HepG2 (cell line): ENCODE measurements around the gene CORO1C. TPM values are rescaled to one million over a fixed set of nuclear protein-coding genes. Genes with fewer than 3 reads are reported as not detected.

Experiments used
- ADNP ChIP-seq: sonication (generic); formaldehyde crosslinking; IDR thresholded peaks from 2 replicates; pipeline ENCODE4 v1.4.0; 2020; ENCODE audit warnings: missing genetic modification reagents
- ATRX ChIP-seq: sonication (generic); formaldehyde crosslinking; IDR thresholded peaks from 2 replicates; pipeline ENCODE4 v1.4.0; 2020; ENCODE audit warnings: missing genetic modification reagents, borderline replicate concordance
- BCL6 ChIP-seq: IDR thresholded peaks from 2 replicates; pipeline ENCODE4 v1.6.1; 2016; ENCODE audit warnings: missing genetic modification reagents, missing compliant biosample characterization
- CHD2 ChIP-seq: IDR thresholded peaks from 2 replicates; pipeline ENCODE4 v1.6.1; 2011; ENCODE audit warnings: low read depth, low read length, improper control_type of control experiment
- CREB1 ChIP-seq, 2 experiments: fragments of 450-650 bp in 1 of 2; IDR thresholded peaks; 2 replicates each; pipeline ENCODE4 v1.6.1; 2016 to 2017; ENCODE audit warnings: control low read depth in 1 of 2, mild to moderate bottlenecking in 1 of 2, missing compliant biosample characterization in 1 of 2, missing genetic modification characterization in 1 of 2
- DBP ChIP-seq: sonication (generic); formaldehyde crosslinking; IDR thresholded peaks from 2 replicates; pipeline ENCODE4 v1.4.0; 2020; ENCODE audit warnings: missing genetic modification reagents; ENCODE audit errors: not compliant biosample characterization
- FUBP1 ChIP-seq: sonication (generic); formaldehyde crosslinking; IDR thresholded peaks from 2 replicates; pipeline ENCODE4 v1.5.1; 2020; ENCODE audit warnings: missing genetic modification reagents, mild to moderate bottlenecking, borderline replicate concordance
- GRHL1 ChIP-seq: sonication (generic); formaldehyde crosslinking; conservative IDR thresholded peaks from 2 replicates; pipeline ENCODE4 v1.8.0; 2022; ENCODE audit warnings: missing genetic modification reagents
- HCFC1 ChIP-seq: fragments of 150-350 bp; IDR thresholded peaks from 2 replicates; pipeline ENCODE4 v1.6.1; 2014; ENCODE audit warnings: low read depth, low read length
- HNF1B ChIP-seq: sonication (generic); formaldehyde crosslinking; IDR thresholded peaks from 2 replicates; pipeline ENCODE4 v1.5.1; 2020; ENCODE audit warnings: mild to moderate bottlenecking, moderate library complexity, missing genetic modification reagents
- HOXA3 ChIP-seq: sonication (generic); formaldehyde crosslinking; IDR thresholded peaks from 2 replicates; pipeline ENCODE4 v1.5.0; 2020; ENCODE audit warnings: missing genetic modification reagents
- MEF2D ChIP-seq: sonication (generic); formaldehyde crosslinking; IDR thresholded peaks from 2 replicates; pipeline ENCODE4 v1.5.1; 2020; ENCODE audit warnings: mild to moderate bottlenecking, missing genetic modification reagents
- RFX5 ChIP-seq: IDR thresholded peaks from 2 replicates; pipeline ENCODE4 v1.6.1; 2011; ENCODE audit warnings: low read depth, low read length, improper control_type of control experiment
- SCMH1 ChIP-seq: sonication (generic); formaldehyde crosslinking; IDR thresholded peaks from 2 replicates; pipeline ENCODE4 v1.9.0; 2021; ENCODE audit warnings: missing genetic modification reagents, mild to moderate bottlenecking, borderline replicate concordance
- SIX4 ChIP-seq: sonication (generic); formaldehyde crosslinking; IDR thresholded peaks from 2 replicates; pipeline ENCODE4 v1.4.0; 2020; ENCODE audit warnings: missing genetic modification reagents
- TBP ChIP-seq: sonication (generic); formaldehyde crosslinking; IDR thresholded peaks from 2 replicates; pipeline ENCODE4 v1.5.0; 2020; ENCODE audit warnings: missing genetic modification reagents
- ZFAT ChIP-seq: sonication (generic); formaldehyde crosslinking; conservative IDR thresholded peaks from 2 replicates; pipeline ENCODE4 v1.8.1; 2023; ENCODE audit warnings: missing genetic modification reagents, inconsistent platforms
- ZNF101 ChIP-seq: sonication (generic); formaldehyde crosslinking; IDR thresholded peaks from 2 replicates; pipeline ENCODE4 v1.4.0; 2020; ENCODE audit warnings: mild to moderate bottlenecking, low read depth, missing genetic modification reagents, borderline replicate concordance
- ZNF124 ChIP-seq: sonication (generic); formaldehyde crosslinking; IDR thresholded peaks from 2 replicates; pipeline ENCODE4 v1.4.0; 2020; ENCODE audit warnings: missing genetic modification reagents
- ZNF292 ChIP-seq: sonication (generic); formaldehyde crosslinking; IDR thresholded peaks from 2 replicates; pipeline ENCODE4 v1.8.1; 2022; ENCODE audit warnings: mild to moderate bottlenecking, low read depth, missing genetic modification reagents, borderline replicate concordance
- ZNF329 ChIP-seq: sonication (generic); formaldehyde crosslinking; IDR thresholded peaks from 2 replicates; pipeline ENCODE4 v1.9.0; 2021; ENCODE audit warnings: low read depth, mild to moderate bottlenecking, missing genetic modification reagents
- ZNF414 ChIP-seq: sonication (generic); formaldehyde crosslinking; IDR thresholded peaks from 2 replicates; pipeline ENCODE4 v1.5.0; 2020; ENCODE audit warnings: missing genetic modification reagents
- ZNF703 ChIP-seq: sonication (generic); formaldehyde crosslinking; IDR thresholded peaks from 2 replicates; pipeline ENCODE4 v1.5.1; 2020; ENCODE audit warnings: missing genetic modification reagents, mild to moderate bottlenecking, moderate library complexity, borderline replicate concordance
- ZNF772 ChIP-seq: sonication (generic); formaldehyde crosslinking; IDR thresholded peaks from 2 replicates; pipeline ENCODE4 v1.5.0; 2020; ENCODE audit warnings: mild to moderate bottlenecking, missing genetic modification reagents
- polyA plus RNA-seq, 8 experiments: library from polyadenylated mRNA; depleted of rRNA in 3 of 8; stranded (reverse) in 7 of 8; unstranded in 1 of 8; fragments of >200 nt; fragmentation: Illumina TruSeq in 4 of 8; extraction: Trizol in 4 of 8; gene quantifications; 2 replicates each; pipeline versions ENCODE4 v1.2.1 to v1.2.3, GENCODE V29; 2011 to 2016; ENCODE audit warnings: low read depth in 4 of 8, missing spikeins in 1 of 8, mixed read lengths in 1 of 8; ENCODE audit not compliant: insufficient read depth in 1 of 8
- total RNA-seq, 5 experiments: library from RNA; depleted of rRNA; stranded (reverse); fragments of >200 nt; fragmentation: Illumina TruSeq; extraction: Trizol; gene quantifications; 2 replicates each; pipeline ENCODE4 v1.2.3, GENCODE V29; 2016; ENCODE audit warnings: low read depth in 1 of 5

The CORO1C gene
- total and polyA plus RNA-seq, 2 of the 13 experiments (the other 11 are each of a cell fraction or from before 2014, with no cell fraction given), result 73.7 to 131 TPM

GRCh38 chr12:108620236-108620879 lies 111.0 kb downstream of the CORO1C start (continued):
- TF ChIP-seq ZNF101 (no peak), HCFC1 (no peak), ZNF124 (CRISPR knock-in tag) (no peak), ADNP (CRISPR knock-in tag) (no peak), ZNF329 (CRISPR knock-in tag) (no peak), ZNF292 (CRISPR knock-in tag) (peak; percentile 36; the same call in 1 of the 2 replicates), RFX5 (no peak), SCMH1 (CRISPR knock-in tag) (no peak), HOXA3 (CRISPR knock-in tag) (peak; percentile 25; the same call in 1 of the 2 replicates), TBP (CRISPR knock-in tag) (no peak), HNF1B (no peak), CHD2 (no peak), ZFAT (CRISPR knock-in tag) (no peak), ATRX (CRISPR knock-in tag) (no peak), BCL6 (CRISPR knock-in tag) (peak; percentile 40; the same call in 1 of the 2 replicates), DBP (CRISPR knock-in tag) (no peak), MEF2D (CRISPR knock-in tag) (no peak), ZNF772 (no peak), FUBP1 (CRISPR knock-in tag) (no peak), GRHL1 (CRISPR knock-in tag) (no peak), CREB1 (IDR thresholded peaks at IDR 0.05) (no peak), CREB1 (CRISPR knock-in tag; IDR thresholded peaks at IDR 0.05) (0 out of 2 replicates have a peak, but pooled peaks have one; percentile 33), ZNF703 (CRISPR knock-in tag) (no peak), SIX4 (CRISPR knock-in tag) (0 out of 2 replicates have a peak, but pooled peaks have one; percentile 12), ZNF414 (CRISPR knock-in tag) (no peak)
